Stimulated activated CD4-positive, alpha-beta T cell treated with anti-CD3 and anti-CD28 coated beads, Interleukin-15, amount 100 ng/mL, for 1 hour (primary cell): ENCODE data around the gene UACA.
"Not testable (repeated sequence)": the region's sequence is repeated elsewhere in the genome, so short reads cannot be mapped to it uniquely, and the experiment has no call there.

ENCODE experiments used
- DNase-seq, 2 donors: peaks; one replicate each; pipeline ENCODE4 v3.0.0-alpha.2; 2020; ENCODE audit warnings: low read depth in 1 of 2, low spot score in 1 of 2

UACA gene

DNA sequence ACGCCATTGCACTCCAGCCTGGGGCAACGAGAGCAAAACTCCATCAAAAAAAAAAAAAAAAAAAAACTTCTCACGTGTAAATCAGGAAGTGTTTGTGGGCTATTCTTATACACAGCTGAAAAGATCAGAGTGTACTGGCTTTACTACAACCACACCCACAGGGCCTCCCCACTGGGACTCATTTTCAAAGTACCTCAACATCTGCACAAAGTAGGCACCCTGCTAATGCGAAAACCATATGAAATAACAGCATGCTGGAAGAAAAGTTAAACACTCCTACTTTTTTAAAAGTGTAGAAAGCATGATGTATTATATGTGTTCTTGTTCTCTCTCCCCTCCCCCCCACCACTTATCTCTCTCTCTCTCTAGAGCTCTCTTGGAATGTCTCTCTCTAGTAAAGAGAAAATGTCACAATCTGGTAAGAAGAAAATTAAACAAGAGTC is 11.1 kb downstream of the UACA start:
- DNase-seq = no peak

GRCh38 chr15:70750203-70750869 is 13.0 kb downstream of the UACA start:
- DNase-seq = no peak

GRCh38 chr15:70748281-70748747 is 15.0 kb downstream of the UACA start:
- no peak for DNase-seq

DNA sequence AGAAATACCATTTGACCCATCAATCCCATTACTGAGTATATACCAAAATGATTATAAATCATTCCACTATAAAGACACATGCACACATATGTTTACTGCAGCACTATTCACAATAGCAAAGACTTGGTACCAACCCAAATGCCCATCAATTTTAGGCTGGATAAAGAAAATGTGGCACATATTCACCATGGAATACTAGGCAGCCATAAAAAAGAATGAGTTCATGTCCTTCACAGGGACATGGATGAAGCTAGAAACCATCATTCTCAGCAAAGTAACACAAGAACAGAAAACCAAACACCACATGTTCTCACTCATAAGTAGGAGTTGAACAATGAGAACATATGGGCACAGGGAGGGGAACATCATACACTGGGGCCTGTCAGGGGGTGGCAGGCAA is 16.8 kb downstream of the UACA start:
- not testable (repeated sequence) for DNase-seq

GRCh38 chr15:70742928-70743327 is 20.4 kb downstream of the UACA start:
- no peak for DNase-seq

- no peak for DNase-seq
These were observed 21.6 kb downstream of the UACA start for GRCh38 chr15:70741677-70742293.

DNA sequence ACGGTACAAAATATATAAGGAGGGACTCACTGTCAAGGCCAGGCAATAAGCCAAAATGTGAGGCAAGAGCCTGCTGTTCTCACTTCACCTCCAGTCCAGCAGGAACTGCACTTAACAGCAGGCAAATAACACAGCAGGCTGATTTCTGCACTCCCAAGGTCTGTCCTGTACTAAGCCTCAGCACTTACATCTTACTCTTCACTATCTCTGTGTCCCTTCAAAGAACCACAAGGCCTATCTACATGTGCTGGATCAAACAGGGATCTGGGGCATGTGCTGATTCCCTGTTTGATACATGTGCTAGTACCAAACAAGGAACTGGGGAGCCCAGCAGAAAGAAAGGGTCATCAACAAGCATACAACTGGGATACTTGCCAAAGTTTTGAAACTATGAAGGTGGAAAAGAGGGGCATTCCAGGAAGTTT is 22.2 kb downstream of the UACA start:
- no peak for DNase-seq

GRCh38 chr15:70735040-70735439 is 28.3 kb downstream of the UACA start:
- not testable (repeated sequence) for DNase-seq

DNA sequence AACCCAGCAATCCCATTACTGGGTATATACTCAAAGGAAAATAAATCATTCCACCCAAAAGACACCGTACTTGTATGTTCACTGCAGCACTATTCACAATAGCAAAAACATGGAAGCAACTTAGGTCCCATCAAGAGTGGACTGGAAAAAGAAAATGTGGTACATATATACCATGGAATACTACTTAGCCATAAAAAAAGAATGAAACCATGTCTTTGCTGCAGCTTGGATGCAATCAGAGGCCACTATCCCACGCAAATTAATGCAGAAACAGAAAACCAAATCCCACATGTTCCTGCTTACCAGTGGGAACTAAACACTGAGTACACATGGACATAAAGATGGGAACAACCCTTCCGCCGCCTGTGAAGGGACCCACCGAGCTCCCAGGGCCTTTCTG is 34.2 kb downstream of the UACA start:
- DNase-seq = no peak

DNA sequence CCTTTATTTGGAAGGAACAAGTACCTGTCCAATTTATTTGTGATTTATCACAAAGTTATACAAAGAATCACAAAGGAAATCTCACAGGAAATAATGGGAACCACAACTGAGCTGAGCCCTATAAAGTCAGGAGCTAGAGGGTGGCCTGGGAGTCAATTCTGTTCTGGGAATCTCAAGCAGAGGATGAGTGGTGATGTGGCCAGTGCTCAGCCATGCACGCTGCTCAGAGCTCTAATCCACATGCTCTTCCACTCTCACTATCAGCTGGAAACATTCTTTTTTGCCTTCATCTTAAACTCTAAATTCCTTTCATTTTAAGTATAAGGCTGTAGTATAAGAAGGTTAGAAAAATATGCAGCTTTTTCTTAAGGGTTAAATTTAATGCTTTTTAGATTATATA is 36.6 kb downstream of the UACA start:
- DNase-seq = no peak

GRCh38 chr15:70723927-70724326 is 39.4 kb downstream of the UACA start:
- no peak for DNase-seq

- DNase-seq = no peak
These were observed 40.3 kb downstream of the UACA start for GRCh38 chr15:70723122-70723422.

DNA sequence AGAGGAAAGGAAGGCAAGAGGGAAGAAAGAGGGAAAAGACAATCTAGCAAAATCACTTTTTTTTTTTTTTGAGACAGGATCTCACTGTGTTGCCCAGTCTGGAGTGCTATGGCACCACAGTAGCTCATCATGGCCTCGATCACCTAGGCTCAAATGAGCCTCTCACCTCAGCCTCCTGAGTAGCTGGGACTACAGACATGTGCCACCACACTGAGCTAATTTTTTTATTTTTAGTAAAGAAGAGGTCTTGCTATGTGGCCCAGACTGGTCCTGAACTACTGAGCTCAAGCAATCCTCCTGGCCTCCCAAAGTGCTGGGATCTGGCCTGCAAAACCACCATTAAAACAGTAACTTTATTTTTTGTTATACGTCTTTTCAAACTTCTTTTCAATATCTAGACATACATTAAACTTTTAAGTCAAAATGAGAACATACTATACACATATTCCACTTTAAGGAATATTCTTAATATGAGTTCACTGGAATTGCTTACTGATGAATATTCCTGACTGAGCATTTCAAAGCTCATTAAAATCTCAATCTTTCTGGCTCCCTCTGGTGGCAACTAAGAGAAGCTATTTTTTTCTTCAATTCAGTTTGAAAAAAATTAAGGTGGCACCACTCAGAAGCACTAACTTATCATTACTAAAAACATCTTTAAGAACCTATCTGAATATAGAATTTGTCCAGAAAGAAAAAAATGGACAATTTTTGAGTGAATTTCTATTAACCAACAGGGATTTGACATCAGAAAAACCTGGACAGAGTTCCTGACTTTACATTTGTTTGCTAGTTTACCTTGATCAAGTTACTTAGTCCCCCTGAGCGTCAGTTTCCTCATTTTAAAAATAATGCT is 40.9 kb downstream of the UACA start:
- no peak for DNase-seq

- no peak for DNase-seq
These were observed 42.9 kb downstream of the UACA start for GRCh38 chr15:70720228-70721016.

DNA sequence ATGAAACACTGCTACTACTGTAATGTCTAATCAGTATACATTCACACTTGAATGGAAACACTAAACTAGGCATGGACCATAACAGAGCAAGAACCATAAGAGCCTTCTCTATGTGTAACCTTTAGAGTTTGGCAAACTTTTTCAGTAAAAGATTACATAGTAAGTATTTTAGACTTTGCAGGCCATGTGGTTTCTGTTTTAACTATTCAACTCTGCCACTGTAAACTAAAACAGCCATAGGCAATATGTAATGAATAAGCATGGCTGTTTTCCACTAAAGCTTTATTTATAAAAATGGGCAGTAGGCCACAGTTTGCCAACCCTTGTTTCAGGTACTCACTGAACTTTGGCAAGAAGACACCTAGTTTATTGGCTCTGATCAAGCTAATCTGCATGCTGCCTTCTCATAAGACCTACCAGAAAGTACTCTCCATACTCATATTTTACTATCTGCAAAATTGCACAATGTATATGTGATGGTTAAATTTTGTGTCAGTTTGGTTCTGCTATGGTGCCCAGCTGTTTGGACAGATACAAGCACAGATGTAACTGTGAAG is 46.0 kb downstream of the UACA start:
- DNase-seq = no peak

- DNase-seq = no peak
These were observed 47.4 kb downstream of the UACA start for GRCh38 chr15:70715840-70716485.

- DNase-seq = no peak
These were observed 48.8 kb downstream of the UACA start for GRCh38 chr15:70714565-70714964.

GRCh38 chr15:70714015-70714414 is 49.3 kb downstream of the UACA start:
- no peak for DNase-seq

DNA sequence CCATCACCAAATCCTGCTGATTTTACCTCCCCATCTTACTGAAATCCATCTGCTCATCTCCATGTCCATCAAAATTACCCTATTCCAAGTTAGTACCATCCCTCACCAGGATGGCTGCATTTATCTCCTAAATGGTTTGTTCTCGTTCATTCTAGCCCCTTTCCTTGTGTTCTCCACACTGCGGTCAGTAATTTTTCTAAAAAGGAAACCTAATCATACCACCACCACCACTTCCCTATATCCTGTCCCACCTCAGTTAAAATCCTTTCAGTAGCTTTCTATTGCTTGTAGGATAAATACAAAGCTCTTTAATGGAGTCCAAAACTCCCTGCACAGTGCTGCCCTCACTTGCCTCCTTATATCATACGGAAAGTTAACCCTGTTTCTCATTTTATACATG is 51.1 kb downstream of the UACA start:
- DNase-seq = no peak

DNA sequence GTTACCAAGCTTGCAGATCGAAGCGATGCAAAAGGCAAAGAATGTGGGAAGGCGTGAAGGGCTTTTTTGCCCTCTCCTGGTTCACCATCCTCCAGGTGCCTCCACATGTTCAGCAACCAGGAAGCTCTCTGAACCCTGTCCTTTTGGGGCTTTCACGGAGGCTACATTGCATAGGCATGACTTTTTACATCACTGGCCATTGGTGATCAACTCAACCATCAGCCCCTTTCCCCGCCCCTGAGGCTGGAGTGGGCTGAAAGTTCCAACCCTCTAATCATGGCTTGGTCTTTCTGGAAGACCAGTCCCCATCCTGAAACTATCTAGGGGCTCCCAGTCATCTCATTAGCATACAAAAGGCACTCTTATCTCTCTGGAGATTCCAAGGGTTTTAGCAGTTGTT is 52.6 kb downstream of the UACA start:
- DNase-seq = no peak

- DNase-seq = no peak
These were observed 54.5 kb downstream of the UACA start for GRCh38 chr15:70708839-70709238.
